Activated T-cell treated with anti-CD3 and anti-CD28 coated beads for 24 hours (primary cell): ENCODE measurements around the gene SND1.

Experiments
- DNase-seq: peaks from one replicate; pipeline ENCODE4 v3.0.0-alpha.2; 2020; ENCODE audit warnings: low read depth

The SND1 gene

DNA sequence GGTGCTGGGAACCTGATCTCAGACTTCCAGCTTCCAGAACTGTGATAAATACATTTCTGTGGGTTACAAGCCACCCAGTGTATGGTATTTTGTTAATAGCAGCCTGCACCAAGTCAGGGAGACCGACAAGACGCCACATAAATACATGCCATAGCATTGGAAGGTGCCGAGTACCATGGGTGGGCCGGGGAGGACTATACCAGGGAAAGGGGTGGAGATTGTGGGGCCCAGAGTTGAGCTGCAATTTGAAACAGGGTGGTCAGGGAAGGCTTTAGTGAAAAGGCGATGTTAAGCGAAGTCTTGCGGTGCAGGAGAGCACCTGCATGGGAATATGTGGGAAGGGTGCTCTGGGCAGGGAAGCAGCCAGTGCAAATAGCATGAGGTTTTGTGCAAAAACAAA lies 468.1 kb downstream of the SND1 start:
- DNase-seq = no peak

DNA sequence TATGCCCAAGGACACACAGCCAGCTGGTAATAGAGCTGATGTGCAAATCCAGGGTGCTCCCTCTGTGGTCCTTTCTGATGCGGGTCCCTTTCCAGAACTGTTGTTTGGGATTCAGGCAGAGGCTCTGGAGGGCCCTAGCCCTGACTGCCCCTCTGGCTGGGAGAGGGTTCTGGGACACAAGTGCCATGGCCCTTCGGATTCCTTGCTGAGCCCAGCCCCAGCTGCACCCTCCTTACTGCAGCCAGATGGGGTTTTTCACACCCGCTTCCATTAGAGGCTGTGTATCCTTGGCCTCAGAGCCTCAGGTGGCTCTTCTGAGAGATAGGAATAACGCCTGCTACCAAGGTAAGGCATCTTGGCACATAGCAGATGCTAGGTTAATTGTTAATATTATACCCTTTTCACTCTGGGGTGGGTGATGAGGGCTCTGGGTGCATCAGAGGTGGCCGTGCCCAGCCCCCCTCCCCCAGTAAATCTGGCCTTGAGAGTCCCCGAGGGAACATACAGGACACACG lies 469.0 kb downstream of the SND1 start:
- DNase-seq = no peak

DNA sequence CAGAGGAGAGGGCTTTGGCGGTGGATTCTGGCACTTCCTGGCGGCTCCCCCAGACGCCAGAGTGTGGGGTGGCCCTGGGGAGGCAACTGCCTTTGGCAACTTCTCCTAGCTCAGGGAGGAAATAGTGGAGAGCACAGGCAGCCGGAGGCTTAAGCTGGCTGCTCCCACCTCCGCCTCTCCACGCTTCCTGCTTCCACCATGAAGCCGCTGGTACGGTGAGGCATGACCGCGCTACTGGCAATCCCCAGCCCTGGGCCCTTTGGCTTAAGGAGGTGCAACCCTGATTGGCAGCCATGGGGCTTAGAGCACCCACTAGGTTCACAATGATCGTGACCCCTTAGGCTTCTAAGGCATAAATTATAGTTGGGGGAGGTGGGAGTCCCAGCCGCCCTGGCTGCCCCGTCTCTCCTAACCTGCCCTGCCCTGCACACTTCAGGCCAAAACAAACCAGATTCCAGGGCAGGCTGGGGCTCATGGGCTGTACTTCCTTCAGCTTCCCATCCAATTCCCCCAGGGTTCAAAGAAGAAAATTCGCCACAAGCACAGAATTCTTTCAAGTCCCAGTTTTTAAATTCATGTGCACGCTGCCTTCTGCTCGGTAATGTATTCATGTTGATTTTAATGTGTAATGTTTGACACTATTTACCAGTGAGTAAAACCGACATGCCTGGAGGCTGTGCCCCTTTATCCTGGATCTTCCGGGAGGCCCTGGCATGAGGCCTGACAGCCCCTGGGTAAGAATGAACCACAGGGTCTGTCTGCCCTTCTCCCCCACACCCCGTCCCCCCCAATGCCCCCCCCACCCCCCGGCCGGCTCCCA lies 469.9 kb downstream of the SND1 start:
- DNase-seq = no peak

DNA sequence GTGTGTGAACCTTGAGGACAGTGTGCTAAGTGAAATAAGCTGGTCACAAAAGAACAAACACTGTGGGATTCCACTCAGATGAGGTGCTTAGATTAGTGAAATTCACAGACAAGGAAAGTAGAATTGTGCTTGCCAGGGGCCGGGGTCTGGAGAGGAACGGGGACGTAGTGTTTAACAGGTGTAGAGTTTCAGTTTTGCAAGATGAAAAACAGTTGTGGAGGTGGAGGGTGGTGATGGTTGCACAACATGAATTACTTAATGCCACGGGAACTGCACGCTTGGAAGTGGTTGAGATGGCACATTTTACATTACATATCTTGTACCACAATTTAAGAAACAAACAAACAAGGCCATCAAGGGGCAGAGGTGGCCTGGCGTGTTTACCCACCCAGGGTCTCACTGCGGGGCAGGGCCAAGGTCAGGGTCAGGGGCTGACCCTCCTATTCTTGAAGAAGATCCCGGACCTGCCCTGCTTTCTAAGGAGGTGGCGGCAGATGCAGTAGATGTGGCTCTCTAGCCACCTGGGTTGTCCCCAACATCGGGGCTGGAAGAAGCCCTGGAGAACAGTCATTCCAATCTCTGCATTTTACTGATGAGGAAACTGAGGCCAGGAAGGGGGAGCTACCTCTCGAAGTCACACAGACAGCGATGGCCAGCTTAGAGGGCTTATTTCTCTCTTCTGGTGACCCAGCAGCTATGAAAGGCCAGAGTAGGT lies 470.7 kb downstream of the SND1 start:
- no peak for DNase-seq

DNA sequence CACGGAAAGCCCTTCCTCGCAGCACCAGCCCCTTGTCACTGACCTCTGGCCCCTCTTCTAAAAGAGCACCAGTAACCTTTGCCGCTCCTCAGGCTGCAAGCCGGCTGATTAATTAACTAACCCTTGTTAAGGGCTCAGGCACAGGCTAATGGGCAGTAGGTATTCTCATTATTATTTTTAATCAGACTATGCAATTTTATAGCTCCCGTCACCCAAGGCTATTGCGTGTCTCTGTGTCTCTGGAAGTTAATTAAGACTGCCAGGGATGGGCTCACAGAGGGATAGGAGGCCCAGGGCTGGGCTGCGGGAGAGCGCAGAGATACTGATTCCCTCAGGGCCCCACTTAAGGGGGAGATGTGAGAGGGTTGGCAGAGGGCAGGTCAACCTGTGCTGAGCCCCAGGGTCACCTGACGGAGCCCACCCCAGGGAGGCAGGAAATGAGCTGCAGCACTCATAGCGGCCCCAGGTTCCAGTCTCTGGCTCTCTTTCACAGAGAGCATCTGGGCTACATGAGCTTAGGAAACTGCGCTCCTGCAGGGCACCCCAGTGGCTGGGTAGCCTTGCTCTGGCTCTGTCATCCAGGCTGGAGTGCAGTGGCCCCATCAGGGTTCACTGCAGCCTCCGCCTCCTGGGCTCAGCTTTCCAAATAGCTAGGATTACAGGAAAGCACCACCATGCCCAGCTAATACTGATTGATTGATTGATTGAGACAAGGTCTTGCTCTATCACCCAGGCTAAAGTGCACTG lies 471.5 kb downstream of the SND1 start:
- no peak for DNase-seq

DNA sequence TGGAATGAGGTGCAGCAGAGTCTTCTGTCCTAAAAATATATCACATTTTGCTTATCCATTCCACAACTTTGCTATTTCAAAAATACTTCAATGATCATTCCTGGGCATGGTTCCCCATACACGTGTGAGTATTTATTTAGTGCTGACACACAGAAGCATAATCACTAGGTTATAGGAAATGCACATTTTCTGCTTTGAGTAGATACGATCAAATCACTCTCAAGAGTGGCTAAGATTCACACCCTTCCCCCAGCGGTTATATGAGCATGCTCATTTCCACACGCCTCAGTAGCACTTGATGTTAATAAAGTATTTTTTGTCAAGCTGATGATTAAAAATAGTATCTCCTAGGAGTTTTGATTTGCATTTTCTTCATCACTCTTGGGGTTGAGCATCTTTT lies 472.8 kb downstream of the SND1 start:
- no peak for DNase-seq

DNA sequence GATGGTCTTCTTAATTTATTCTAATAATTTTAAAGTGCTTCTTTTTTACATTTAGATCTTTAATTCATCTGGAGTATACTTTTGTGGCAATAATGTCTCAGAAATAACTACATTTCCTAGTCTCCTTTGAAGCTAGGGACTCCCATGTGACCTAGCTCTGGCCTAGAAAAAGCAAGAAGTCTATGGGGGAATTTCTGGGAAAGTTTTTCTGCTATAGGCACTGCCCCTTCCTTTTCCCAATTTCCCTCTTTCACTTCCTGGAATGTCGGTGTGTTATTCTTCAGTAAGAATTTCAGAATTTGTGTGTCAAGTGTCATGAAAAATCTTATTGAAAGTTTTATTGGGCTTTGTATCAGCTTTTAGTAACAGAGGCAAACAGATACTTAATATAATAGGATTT lies 473.8 kb downstream of the SND1 start:
- DNase-seq = no peak

DNA sequence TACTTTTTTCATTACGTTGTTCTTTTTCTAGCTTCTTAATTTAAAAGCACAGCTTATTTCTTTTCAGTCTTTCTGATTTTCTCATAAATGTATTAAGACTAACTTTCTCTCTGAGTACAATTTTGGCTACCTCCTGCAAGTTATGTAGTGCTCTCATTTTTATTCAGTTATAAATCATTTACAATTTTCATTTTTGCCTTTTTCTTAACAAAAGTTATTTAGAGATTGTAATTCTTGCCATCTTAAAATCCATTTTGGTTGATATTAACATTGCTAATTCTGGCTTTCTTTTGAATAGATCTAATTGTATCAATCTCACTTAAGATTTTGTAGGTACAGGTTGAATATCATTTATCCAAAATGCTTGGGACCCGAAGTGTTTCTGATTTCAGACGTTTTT lies 476.4 kb downstream of the SND1 start:
- no peak for DNase-seq

DNA sequence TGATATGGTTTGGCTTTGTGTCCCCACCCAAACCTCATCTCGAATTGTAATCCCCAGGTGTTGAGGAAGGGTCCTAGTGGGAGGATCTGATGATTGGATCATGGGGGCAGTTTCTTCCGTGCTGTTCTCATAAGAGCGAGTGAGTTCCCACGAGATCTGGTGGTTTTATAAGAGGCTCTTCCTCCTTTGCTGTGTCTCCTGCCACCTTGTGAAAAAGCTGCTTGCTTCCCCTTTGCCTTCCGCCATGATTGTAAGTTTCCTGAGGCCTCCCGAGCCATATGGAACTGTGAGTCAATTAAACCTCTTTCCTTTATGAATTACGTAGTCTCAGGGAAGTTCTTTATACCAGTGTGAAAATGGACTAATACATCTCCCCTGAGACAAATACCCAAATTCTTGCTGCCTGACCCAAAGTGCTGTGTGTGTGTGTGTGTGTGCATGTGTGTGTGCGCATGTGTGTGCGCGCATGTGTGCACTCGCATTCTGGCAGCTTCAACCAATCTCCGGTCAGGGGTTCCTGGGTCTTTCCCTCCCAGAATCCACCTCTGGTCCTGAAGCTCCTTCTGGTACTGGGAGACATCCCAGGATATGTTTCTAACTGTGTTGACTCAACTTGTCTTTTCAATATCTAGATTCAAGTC lies 477.4 kb downstream of the SND1 start:
- no peak for DNase-seq

DNA sequence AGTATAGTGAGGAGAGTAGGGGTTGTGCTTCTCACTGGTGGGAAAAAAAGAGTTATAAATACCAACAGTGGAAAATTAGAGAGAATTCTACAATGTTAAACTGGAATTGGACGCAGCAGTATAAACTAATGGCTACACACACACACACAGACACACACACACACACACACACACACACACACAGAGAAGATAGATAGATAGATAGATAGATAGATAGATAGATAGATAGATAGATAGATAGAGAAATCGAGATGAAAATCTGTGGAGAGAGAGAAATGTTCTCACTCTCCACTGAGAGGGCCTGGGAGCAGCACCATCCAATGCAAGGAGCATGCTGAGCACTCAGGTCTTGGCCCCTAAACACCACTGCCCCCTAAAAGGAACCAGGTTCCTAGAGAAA lies 479.1 kb downstream of the SND1 start:
- DNase-seq = no peak

DNA sequence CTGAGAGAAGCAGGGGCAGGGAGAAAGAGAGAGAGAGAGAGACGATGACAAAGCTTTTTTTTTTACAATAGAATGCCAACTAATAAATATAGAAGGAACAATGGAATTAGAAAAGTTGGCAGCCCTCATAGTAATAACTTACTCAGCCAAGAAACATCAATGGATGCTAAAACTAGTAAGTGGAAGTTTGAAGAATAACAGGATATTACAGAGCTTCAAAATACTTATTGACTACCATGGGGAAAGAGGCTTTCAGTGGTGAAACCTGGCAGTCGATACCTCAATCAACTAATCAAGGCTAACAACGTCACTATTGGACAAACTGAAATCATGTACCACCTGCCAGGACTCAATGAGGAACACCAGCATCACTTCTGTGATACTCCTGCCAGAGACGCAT lies 479.7 kb downstream of the SND1 start:
- no peak for DNase-seq

DNA sequence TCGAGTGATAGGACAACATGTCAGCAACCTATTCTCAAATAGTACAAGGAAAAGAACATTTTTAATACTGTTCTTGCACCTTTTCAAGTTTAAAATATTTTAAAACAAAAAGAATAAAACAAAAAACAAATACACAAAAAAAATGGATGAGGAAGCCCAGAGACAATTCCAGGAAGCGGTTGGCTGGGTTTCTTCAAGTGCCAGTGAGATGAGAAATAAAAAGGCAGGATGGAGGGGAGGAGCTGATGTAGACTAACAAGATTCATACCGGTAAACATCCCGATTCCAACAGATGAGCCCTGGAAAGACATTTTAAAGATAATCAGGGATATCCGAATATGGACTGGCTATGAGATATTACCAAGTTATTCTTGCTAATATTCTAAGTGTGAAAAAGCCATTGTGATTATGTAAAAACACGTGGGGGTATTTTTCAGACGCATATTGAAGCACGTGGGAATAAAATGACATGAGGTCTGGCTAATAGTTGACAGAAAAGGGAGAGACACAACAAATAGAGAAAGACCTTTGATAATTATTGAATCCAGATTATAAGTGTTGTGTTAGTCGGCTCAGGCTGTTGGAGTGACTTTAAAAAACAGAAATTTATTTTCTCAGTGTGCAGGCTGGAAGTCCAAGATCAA lies 480.6 kb downstream of the SND1 start:
- no peak for DNase-seq

DNA sequence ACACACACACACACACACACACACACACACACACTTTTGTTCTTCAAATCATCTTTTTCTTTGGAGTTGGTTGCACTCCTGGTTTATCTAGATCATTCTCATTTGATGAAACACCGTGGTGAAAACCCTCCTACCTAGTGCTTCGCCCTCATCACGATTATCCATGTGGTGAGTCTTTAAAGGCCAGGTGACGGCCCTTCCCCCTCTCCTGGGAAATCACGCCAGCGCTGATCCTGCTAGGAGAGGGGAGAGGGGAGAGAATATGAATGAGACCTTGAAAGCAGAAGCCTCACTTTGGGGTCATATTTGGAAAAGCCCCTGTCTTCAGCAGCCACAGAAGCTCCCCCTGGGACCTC lies 483.1 kb downstream of the SND1 start:
- no peak for DNase-seq

DNA sequence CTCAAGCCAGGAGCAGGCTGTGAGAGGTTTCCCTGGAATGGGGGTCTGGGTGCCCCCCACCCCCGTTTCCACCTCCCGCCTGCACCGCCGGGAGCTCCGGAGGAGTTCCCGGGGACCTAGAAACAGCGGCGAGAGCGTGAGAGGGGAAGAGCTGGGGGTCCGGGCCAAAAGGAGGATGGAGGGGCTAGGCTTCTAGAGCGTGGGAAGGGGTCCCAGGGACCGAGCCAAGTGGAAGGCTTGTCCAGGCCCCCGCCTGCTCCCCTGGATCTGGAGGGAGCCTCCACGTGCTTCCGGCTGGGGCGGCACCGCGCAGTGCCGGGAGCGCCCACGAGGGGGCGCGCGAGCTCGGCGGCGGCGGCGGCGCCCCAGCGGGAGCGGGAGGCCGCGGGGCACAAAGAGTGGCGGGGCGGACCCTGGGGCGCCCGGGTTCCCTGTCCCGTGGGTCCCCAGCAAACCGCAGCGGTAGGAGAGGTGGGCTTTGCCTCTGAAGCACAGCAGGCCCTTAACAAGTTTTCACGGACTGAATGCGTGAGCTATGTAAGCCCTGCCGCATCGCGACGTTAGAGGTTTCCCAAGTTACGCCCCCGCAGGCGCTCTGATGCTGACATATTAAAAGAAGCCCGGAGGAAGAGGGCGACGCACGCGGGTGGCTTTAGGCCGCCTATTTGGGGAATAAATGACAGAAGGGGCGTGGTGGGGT lies 483.7 kb downstream of the SND1 start:
- DNase-seq = peak; percentile 47

DNA sequence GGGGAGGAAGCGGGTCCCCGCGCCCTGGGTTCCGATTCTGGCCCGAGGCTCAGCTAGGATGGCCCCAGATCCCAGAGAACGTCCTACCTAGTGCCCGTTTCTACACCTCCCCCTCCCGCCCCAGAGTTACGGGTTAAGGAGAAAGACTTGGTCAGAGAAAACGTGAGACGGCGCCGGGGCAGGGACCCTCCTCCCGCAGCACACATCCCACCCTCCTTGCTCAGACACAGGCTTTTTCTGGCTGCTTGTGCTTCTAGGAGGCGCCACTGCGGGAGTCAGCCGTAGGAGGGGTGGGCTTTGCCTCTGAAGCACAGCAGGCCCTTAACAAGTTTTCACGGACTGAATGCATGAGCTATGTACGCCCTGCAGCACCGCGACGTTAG lies 484.2 kb downstream of the SND1 start:
- DNase-seq = no peak

DNA sequence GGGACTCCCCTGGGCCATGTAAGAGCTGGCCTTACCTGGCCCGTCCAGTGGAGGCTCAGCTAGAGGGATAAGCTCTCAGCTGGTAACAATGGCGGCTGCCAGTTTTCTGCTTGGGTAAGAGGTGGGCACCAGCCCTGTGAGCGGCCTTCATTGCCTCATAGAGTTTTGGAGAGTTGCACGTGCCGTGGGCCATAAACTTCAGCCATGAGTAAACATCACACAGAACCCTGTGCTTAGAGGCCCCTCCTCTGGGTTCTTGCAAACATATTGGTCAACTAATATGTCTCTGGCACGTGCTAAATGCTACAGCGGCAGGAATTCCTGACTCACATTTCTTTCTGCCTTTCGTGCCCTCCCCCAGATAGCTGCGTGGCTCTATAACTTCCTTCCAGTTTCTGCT lies 485.2 kb downstream of the SND1 start:
- DNase-seq = no peak

DNA sequence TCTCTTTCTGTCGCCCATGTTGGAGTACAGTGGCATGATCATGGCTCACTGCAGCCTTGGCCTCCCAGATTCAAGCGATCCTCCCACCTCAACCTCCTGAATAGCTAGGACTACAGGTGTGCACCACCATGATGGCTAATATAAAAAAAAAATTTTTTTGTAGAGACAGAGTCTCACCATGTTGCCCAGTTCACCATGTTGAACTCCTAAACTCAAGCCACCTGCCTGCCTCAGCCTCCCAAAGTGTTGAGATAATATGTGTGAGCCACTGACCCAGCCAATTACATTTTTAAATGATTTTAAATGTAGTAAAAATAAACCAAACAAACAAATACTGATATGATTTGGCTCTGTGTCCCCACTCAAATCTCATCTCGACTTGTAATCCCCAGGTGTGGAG lies 487.4 kb downstream of the SND1 start:
- DNase-seq = no peak

DNA sequence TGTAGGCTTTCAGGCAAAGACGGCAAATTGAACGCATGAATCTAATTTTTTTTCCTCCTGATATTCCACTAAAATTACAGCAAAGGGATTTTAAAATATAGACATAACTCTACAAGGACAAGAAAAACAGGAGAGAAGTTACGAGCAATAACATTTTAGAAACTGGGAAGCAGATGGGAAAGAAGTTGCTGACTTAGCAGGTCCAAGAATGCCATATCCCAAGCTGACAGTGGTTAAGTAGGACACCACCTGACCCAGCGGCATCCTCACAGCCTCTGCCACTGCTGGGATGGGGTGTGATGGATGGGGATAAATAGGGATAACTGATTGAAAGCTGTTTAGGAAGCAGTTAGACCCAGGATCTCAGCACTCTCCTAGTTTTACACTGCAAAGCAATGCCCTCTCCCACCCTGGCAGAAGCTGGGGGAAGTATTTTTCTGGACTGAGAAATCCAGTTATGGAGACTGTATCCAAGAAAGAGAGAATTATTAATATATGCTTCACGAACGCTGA lies 489.7 kb downstream of the SND1 start:
- DNase-seq = no peak
